Measurements from ENCODE around the gene CCN6.

CCN6 gene

DNA sequence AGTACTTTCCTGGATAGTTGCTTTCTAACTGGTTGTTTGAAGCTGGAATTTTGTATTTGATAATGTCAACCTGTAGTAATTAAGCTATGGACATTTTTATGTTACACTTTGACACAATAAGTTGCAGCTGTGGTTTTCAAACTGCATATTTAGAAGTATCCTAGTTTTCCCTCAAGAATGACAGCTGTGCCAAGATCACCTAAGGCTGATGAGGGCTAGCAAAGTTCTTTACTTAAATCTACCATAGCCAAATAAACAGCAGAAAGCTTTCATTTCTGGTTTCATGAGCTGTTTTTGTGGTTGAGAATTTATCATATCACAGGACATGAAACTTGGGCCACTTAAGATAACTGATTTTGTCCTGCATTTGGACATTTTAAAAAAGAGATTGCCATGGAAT, 64.1 kb downstream of the CCN6 start:
- no peak for DNase-seq

Data from activated CD4-positive, alpha-beta T cell treated with anti-CD3 and anti-CD28 coated beads, Interleukin-2, amount 50 U/mL, for 48 hours (primary cell).